ENCODE results near the gene UGT1A7. TPM values are rescaled to one million over a fixed set of nuclear protein-coding genes. Genes with fewer than 3 reads are reported as not detected.

UGT1A7 gene
- total RNA-seq, 6 experiments from 2014 or later, result 1.3 to 6.9 (median 4.6) TPM

DNA sequence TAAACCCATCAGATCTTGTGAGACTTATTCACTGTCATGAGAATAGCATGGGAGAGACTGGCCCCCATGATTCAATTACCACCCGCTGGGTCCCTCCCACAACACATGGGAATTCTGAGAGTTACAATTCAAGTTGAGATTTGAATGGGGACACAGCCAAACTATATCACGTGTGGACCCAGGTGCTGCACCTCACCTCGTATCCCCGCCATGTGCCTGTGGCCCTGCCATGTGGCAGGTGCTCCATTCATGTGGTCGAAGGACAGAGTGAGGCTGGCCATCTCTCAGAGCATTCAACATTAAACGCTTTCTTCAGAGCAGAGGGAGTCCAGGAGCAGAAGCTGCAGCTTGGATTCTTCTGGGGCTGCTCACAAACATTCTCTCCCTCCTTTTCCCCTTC is 128.7 kb downstream of the UGT1A7 start:
- DNase-seq, result no peak
- Histone ChIP-seq H3K36me3 (no peaks in the 10 kb centered on the region), H3K4me1 (no peaks in the 10 kb centered on the region), H3K9me3 (no peaks in the 10 kb centered on the region), H3K4me3 (no peak overlapping the region), H3K27ac (no peak overlapping the region), H3K27me3 (no peaks in the 10 kb centered on the region)
- WGBS (ENCODE audit: insufficient coverage, low coverage, low lambda C conversion rate, missing lambda C conversion rate), result 50% methylated on average over 1 of the region's 6 CpGs
- TF ChIP-seq, protein P1, sequence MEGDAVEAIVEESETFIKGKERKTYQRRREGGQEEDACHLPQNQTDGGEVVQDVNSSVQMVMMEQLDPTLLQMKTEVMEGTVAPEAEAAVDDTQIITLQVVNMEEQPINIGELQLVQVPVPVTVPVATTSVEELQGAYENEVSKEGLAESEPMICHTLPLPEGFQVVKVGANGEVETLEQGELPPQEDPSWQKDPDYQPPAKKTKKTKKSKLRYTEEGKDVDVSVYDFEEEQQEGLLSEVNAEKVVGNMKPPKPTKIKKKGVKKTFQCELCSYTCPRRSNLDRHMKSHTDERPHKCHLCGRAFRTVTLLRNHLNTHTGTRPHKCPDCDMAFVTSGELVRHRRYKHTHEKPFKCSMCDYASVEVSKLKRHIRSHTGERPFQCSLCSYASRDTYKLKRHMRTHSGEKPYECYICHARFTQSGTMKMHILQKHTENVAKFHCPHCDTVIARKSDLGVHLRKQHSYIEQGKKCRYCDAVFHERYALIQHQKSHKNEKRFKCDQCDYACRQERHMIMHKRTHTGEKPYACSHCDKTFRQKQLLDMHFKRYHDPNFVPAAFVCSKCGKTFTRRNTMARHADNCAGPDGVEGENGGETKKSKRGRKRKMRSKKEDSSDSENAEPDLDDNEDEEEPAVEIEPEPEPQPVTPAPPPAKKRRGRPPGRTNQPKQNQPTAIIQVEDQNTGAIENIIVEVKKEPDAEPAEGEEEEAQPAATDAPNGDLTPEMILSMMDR (IDR thresholded peaks at IDR 0.05), result no peak
- no peak for TF ChIP-seq POLR2A (IDR thresholded peaks at IDR 0.05)
- intact Hi-C loops (cut with DNase I), result no loop called here
- no peak for ATAC-seq

DNA sequence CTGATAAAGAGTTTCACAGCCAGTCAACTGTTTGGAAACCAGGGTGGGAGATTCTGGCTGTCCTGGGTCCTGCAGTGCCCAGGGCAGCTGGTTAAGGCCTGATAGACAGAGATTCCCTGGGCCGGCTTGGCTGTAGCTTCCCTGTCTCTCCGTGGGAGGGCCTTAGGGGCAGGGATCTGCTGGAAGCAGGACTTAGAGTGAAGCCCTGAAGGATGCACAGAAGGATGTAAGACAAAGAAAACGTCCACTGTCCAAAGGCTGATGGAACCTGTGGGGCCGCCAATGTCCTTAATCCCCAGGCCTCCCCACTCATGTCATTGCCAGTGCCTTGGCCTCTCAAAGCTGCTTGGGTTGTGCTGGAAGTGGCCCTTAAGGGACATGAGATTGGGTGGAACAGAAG is 129.4 kb downstream of the UGT1A7 start:
- Histone ChIP-seq H3K27ac (no peak overlapping the region), H3K9me3 (no peaks in the 10 kb centered on the region), H3K4me3 (no peak overlapping the region), H3K4me1 (no peaks in the 10 kb centered on the region), H3K27me3 (no peaks in the 10 kb centered on the region), H3K36me3 (no peaks in the 10 kb centered on the region)
- ATAC-seq (no peak), DNase-seq (peak in 2 of 3 donors; percentile 21 to 24)
- WGBS (ENCODE audit: insufficient coverage, low coverage, low lambda C conversion rate, missing lambda C conversion rate), result 62% methylated on average over 3 of the region's 4 CpGs
- intact Hi-C loops (cut with DNase I), result no loop called here
- TF ChIP-seq, protein P1 (IDR thresholded peaks at IDR 0.05), result no peak
- no peak for TF ChIP-seq POLR2A (IDR thresholded peaks at IDR 0.05)

DNA sequence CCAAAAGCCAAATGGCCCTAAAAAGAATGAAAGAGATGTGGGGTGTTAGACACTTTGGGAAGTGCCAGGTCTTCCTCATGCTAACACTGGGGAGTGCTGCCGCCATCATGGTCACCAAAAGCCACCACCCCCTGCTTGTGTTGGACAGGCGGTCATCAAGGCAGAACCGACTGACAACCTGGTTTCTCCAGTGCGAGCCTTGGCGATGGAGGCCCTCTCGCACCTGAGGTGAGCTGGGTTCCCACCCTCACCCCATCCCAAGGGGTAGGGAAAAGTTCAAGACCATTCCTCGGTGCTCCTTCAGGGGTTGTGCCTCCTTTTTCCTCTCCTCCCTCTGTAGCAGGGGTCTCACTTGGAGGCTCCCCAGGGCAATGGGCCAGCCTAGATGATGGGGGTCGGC is 130.0 kb downstream of the UGT1A7 start:
- H3K27me3 ChIP-seq, result no peaks in the 10 kb centered on the region
- WGBS (ENCODE audit: insufficient coverage, low coverage, low lambda C conversion rate, missing lambda C conversion rate), result 50% methylated on average over 1 of the region's 8 CpGs
- ATAC-seq (no peak), DNase-seq (peak in 1 of 3 donors; percentile 22)
- intact Hi-C loops (cut with DNase I), result no loop called here
- no peak for TF ChIP-seq POLR2A (IDR thresholded peaks at IDR 0.05)
- TF ChIP-seq, protein P1 (IDR thresholded peaks at IDR 0.05), result no peak
- no peaks in the 10 kb centered on the region for H3K36me3 ChIP-seq
- H3K4me1 ChIP-seq, result no peaks in the 10 kb centered on the region
- no peak overlapping the region for H3K27ac ChIP-seq
- H3K4me3 ChIP-seq, result no peak overlapping the region
- H3K9me3 ChIP-seq, result no peaks in the 10 kb centered on the region

DNA sequence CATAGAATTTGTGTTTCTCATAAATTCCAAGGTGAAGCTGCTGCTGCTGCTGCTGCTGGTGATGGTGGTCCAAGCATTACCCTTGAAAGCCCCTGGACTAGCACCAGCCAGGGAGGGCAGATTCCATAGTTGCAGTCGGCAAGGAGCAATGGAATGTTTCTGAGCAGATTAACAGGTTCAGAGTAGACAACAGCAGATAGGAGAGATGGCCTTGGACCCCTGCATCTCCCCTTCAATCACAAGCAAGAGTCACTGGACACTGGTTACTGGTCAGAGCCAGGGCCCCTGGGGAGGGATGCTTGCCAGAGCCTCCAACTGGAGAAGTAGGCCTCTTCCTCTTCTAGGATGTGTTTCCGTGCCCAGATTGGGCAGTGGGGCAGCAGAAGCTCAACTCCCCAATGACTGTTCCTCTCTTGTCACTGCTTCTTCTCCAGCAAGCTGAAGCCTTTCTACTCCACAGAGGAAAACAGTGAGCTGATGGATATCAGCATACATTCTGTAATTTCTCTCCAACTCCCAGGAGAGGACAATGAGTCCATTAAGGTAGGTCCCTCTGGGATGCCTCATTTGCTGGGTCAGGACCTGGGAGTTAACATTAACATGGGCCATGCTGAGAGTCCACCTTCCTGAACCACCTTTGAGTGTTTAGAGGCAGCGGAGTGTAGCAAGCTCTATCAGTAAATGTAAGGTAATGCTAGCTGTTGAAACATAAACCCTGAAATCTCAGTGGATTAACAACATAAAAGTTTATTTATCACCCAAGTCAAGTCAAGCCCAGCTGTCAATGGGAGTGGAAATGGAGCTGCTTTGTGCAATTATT is 131.7 kb downstream of the UGT1A7 start:
- no peaks in the 10 kb centered on the region for H3K36me3 ChIP-seq
- TF ChIP-seq, protein P1 (IDR thresholded peaks at IDR 0.05), result no peak
- no peak for TF ChIP-seq POLR2A (IDR thresholded peaks at IDR 0.05)
- 100% methylated on average over 1 of the region's 3 CpGs for WGBS (ENCODE audit: insufficient coverage, low coverage, low lambda C conversion rate, missing lambda C conversion rate)
- no peak overlapping the region for H3K4me3 ChIP-seq
- H3K27me3 ChIP-seq, result no peaks in the 10 kb centered on the region
- ATAC-seq (no peak), DNase-seq (no peak)
- H3K9me3 ChIP-seq, result no peaks in the 10 kb centered on the region
- H3K27ac ChIP-seq, result no peak overlapping the region
- intact Hi-C loops (cut with DNase I), result no loop called here
- peaks cover 0 to 7% (median 0%) of the 10 kb centered on the region in 4 donors for H3K4me1 ChIP-seq

Measured in right lobe of liver (tissue), 6 donors.